Stomach (tissue), 9 donors: ENCODE data around the gene RANBP17. TPM values are rescaled to one million over a fixed set of nuclear protein-coding genes. Genes with fewer than 3 reads are reported as not detected.
A peak's percentile ranks its signal among the peaks of the same experiment; 100 is the strongest.
"Not testable (repeated sequence)": the region's sequence is repeated elsewhere in the genome, so short reads cannot be mapped to it uniquely, and the experiment has no call there.

ENCODE experiments used
- DNase-seq, 2 donors: peaks; one replicate each; pipeline versions ENCODE4 v3.0.0 to v3.0.0-alpha.2; 2013 to 2019
- H3K27ac ChIP-seq, 5 donors: fragments of 200-600 bp in 4 of 5; sonication (generic) in 4 of 5; one replicate each; pipeline ENCODE4 v1.5.1; 2013 to 2019; ENCODE audit warnings: mild to moderate bottlenecking in 1 of 5, moderate library complexity in 1 of 5
- H3K27me3 ChIP-seq, 3 donors: fragments of 200-600 bp; sonication (generic); one replicate each; pipeline ENCODE4 v1.5.1; 2017 to 2019; ENCODE audit warnings: mixed run types in 1 of 3
- H3K36me3 ChIP-seq, 4 donors: fragments of 200-600 bp; sonication (generic); 1 replicate in 3 of 4; 2 replicates in 1 of 4; pipeline ENCODE4 v1.5.1; 2016 to 2019
- H3K4me1 ChIP-seq, 4 donors: fragments of 200-600 bp; sonication (generic); one replicate each; pipeline ENCODE4 v1.5.1; 2016 to 2019
- H3K4me3 ChIP-seq, 4 donors: fragments of 200-600 bp; sonication (generic) in 3 of 4; one replicate each; pipeline ENCODE4 v1.5.1; 2016 to 2019; ENCODE audit warnings: mild to moderate bottlenecking in 1 of 4
- H3K9me3 ChIP-seq, 4 donors: fragments of 200-600 bp; sonication (generic); one replicate each; pipeline ENCODE4 v1.5.1; 2016 to 2019
- EP300 ChIP-seq: sonication (generic); formaldehyde crosslinking; IDR thresholded peaks from one replicate; pipeline ENCODE4 v1.6.1; 2017; ENCODE audit warnings: antibody characterized with exemption
- POLR2A ChIP-seq, 4 donors: fragments of 450-650 bp; IDR thresholded peaks; one replicate each; pipeline ENCODE4 v1.6.1; 2016; ENCODE audit warnings: antibody characterized with exemption in 4 of 4, control low read depth in 2 of 4, mild to moderate bottlenecking in 1 of 4, moderate library complexity in 1 of 4
- POLR2AphosphoS5 ChIP-seq, 3 donors: sonication (generic); formaldehyde crosslinking; IDR thresholded peaks; one replicate each; pipeline ENCODE4 v1.6.1; 2016; ENCODE audit warnings: antibody characterized with exemption in 3 of 3
- WGBS, 5 donors: extraction: QIAGEN DNeasy Blood & Tissue Kit in 3 of 5; methylation state at CpG; one replicate each; pipeline versions ENCODE4 v1.1.5 to v1.1.7; 2013 to 2018; 5-methylcytosine and 5-hydroxymethylcytosine counted together
- intact Hi-C: fragments of 100-400 bp; cut with DNase I; formaldehyde crosslinking; loops from one replicate; pipeline ENCODE4 v1.15.1; 2023; ENCODE audit warnings: low total_unique reads
- polyA plus RNA-seq, 3 donors: library from polyadenylated mRNA; stranded (reverse); fragments of 200-250 nt; gene quantifications; one replicate each; pipeline ENCODE4 v1.2.3, GENCODE V29; 2013
- total RNA-seq, 5 donors: library from RNA; depleted of rRNA; stranded (reverse); fragments of >200 nt; gene quantifications; one replicate each; pipeline versions ENCODE4 v1.1.0 to v1.2.3, GENCODE V29; 2014 to 2016
- TF ChIP-seq, protein P1 (sequence below), 7 experiments: fragments of 450-650 bp in 4 of 7; fragments of 200-600 bp in 3 of 7; sonication (generic) in 3 of 7; IDR thresholded peaks; one replicate each; pipeline ENCODE4 v1.5.1; 2016 to 2019; ENCODE audit warnings: antibody characterized with exemption in 7 of 7, control low read depth in 2 of 7, mild to moderate bottlenecking in 1 of 7
- donor health status: healthy with polysubstance abuse.
- donor health status: Bipolar disorder and iron deficiency.
- donor health status: healthy.

Gene RANBP17
- total and polyA plus RNA-seq, 8 donors, result 1.4 to 75.6 (median 10.5) TPM

DNA sequence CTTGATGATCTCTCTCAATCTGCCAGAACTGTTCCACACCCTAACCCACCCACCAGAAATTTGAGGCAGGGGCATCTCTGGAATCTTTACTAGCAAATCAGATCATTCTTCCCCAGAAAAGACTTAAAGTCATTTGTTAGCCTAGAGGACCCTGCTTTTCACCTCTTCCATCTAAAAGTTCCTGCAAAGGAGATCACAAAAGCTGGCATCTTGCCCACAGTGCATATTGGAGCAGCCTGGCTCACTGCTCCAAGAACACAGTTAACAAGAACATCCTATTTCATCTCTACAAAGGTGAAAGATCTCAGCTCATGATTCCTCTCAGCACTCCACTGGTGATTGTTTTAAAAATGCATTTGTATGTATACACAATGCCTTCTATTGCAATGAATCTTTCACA is 42.0 kb upstream of the RANBP17 start:
- Histone ChIP-seq H3K36me3 (no peaks in the 10 kb centered on the region), H3K27ac (no peak overlapping the region), H3K27me3 (no peaks in the 10 kb centered on the region), H3K9me3 (no peaks in the 10 kb centered on the region), H3K4me1 (no peaks in the 10 kb centered on the region), H3K4me3 (no peak overlapping the region)
- TF ChIP-seq EP300 (no peak), POLR2AphosphoS5 (IDR thresholded peaks at IDR 0.05) (no peak), POLR2A (IDR thresholded peaks at IDR 0.05) (no peak)
- TF ChIP-seq, protein P1, sequence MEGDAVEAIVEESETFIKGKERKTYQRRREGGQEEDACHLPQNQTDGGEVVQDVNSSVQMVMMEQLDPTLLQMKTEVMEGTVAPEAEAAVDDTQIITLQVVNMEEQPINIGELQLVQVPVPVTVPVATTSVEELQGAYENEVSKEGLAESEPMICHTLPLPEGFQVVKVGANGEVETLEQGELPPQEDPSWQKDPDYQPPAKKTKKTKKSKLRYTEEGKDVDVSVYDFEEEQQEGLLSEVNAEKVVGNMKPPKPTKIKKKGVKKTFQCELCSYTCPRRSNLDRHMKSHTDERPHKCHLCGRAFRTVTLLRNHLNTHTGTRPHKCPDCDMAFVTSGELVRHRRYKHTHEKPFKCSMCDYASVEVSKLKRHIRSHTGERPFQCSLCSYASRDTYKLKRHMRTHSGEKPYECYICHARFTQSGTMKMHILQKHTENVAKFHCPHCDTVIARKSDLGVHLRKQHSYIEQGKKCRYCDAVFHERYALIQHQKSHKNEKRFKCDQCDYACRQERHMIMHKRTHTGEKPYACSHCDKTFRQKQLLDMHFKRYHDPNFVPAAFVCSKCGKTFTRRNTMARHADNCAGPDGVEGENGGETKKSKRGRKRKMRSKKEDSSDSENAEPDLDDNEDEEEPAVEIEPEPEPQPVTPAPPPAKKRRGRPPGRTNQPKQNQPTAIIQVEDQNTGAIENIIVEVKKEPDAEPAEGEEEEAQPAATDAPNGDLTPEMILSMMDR (IDR thresholded peaks at IDR 0.05), result no peak
- intact Hi-C loops, result no loop called here
- peak in 1 of 2 donors; percentile 16 for DNase-seq

DNA sequence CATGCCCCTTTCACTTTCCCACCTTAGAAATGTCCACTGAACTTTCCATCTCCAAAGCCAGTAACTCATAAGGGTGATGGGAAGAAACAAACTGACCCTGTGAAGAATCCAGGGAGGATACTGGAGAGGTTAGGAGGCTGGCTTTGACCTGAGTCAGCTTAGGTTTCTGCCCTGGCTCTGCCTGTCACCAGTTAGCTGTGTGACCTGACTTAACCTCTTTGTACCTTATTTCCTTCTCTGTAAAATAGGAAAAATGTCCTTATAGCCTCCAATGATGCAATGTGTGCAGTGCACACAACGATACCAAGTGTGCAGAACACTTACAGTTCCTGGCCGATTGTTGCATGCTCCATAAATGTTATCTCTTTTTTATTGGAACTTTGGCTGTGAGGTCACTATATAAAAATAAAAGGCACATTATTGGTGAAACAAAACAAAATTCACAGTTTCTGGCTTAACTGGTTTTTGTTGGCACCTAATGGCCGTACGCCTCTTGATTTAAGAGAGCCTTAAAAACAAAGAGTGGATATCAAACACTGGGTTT is 40.5 kb upstream of the RANBP17 start:
- no peak overlapping the region for H3K4me3 ChIP-seq
- no peak for DNase-seq

DNA sequence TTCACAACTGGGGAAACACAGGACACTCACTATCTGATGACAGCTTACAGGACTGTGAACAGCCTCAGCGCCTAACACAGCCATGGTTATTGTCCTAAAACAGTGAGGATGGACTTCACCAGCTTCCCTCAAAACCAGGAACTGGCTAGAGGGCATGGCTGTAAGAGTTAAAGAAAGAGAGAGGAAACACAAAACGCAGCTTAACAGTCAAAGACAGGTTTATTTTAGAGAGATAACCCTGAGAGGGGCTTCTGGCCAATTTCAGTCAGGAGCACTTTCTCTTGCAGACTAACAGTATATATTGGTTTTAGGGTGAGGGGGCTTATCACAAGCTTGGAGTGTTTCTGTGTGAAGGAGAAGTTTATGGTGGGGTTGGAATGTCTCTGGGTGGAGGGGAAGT is 35.7 kb upstream of the RANBP17 start:
- Histone ChIP-seq H3K27me3 (no peaks in the 10 kb centered on the region), H3K9me3 (peaks cover 0 to 10% (median 2%) of the 10 kb centered on the region in 4 donors), H3K4me3 (no peak overlapping the region), H3K27ac (no peak overlapping the region), H3K4me1 (no peaks in the 10 kb centered on the region), H3K36me3 (no peaks in the 10 kb centered on the region)
- TF ChIP-seq POLR2AphosphoS5 (IDR thresholded peaks at IDR 0.05), result no peak
- TF ChIP-seq EP300, result no peak
- TF ChIP-seq, protein P1 (IDR thresholded peaks at IDR 0.05), result no peak
- no peak for TF ChIP-seq POLR2A (IDR thresholded peaks at IDR 0.05)
- intact Hi-C loops, result no loop called here
- no peak for DNase-seq
- WGBS, 5 donors, result 70 to 93% (median 83%) methylated on average over 2 of the region's 2 CpGs

More for the DNA sequence above, 40.5 kb upstream of the RANBP17 start:
- WGBS, 5 donors, result 30 to 66% (median 45%) methylated on average over 4 of the region's 4 CpGs
- Histone ChIP-seq H3K9me3 (peaks cover 0 to 10% (median 2%) of the 10 kb centered on the region in 4 donors), H3K4me1 (no peaks in the 10 kb centered on the region), H3K27me3 (no peaks in the 10 kb centered on the region), H3K36me3 (no peaks in the 10 kb centered on the region), H3K27ac (no peak overlapping the region)
- no peak for TF ChIP-seq EP300
- TF ChIP-seq POLR2A (IDR thresholded peaks at IDR 0.05), result no peak
- TF ChIP-seq POLR2AphosphoS5 (IDR thresholded peaks at IDR 0.05), result no peak
- intact Hi-C loops, result no loop called here

DNA sequence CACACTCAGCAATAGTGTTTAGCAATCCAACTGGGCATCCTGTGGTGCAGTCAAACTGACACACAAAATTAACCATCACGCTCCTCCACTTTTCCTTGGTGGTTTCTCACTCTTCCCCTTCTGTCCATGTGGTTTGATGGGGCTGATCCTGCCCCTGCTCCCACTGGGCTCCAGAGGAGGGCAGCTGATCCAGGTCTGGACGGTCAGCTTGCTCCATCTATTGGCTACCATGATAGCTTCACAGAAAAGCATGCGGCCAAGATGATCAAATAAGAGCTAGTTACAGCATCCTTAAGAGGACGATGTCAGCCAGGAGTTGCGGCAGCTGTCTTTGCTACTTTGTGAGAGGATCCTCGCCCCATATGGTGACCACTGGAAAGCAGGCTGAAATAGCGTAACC is 29.6 kb upstream of the RANBP17 start:
- no peaks in the 10 kb centered on the region for H3K4me1 ChIP-seq
- no peak for TF ChIP-seq EP300
- TF ChIP-seq, protein P1 (IDR thresholded peaks at IDR 0.05), result no peak
- TF ChIP-seq POLR2AphosphoS5 (IDR thresholded peaks at IDR 0.05), result no peak
- TF ChIP-seq POLR2A (IDR thresholded peaks at IDR 0.05), result no peak
- DNase-seq, result no peak
- 74 to 89% (median 82%) methylated on average over 7 of the region's 7 CpGs for WGBS, 5 donors
- intact Hi-C loops, result no loop called here
- H3K4me3 ChIP-seq, result no peak overlapping the region
- no peaks in the 10 kb centered on the region for H3K27me3 ChIP-seq
- no peaks in the 10 kb centered on the region for H3K9me3 ChIP-seq
- H3K27ac ChIP-seq, result no peak overlapping the region
- no peaks in the 10 kb centered on the region for H3K36me3 ChIP-seq

DNA sequence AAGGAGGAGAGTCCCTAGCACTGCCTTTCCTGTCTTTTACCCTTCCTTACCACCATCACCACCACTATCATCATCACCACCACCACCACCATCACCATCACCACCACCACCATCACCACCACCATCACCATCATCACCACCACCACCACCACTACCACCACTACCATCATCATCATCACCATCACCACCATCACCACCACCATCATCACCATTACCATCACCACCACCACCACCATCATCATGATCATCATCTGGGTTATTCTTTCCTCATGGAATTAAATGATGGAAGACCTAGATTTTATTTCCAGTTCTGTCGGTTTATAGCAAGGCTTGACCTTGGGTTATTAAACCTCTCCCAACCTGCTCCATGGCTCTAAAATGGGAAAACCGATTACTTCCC is 27.8 kb upstream of the RANBP17 start:
- H3K27me3 ChIP-seq, H3K27ac ChIP-seq, H3K36me3 ChIP-seq, H3K4me3 ChIP-seq, DNase-seq, H3K9me3 ChIP-seq, H3K4me1 ChIP-seq, intact Hi-C loops: not testable (repeated sequence)
- 85 to 98% (median 93%) methylated on average over 2 of the region's 2 CpGs for WGBS, 5 donors
